WTC11 (cell line): Measurements from ENCODE around the gene HTR3C. TPM values are rescaled to one million over a fixed set of nuclear protein-coding genes. Genes with fewer than 3 reads are reported as not detected.

Experiments
- ATAC-seq: fragments of 200-7000 bp; cut with Tn5 transposase; 2 replicates; pipeline ENCODE4 v1.10.0; 2021; ENCODE audit warnings: mild to moderate bottlenecking, moderate library complexity
- CTCF ChIA-PET: fragments of 300-600 bp; sonication (Branson Sonifier 250); formaldehyde crosslinking; loops from one replicate; lab custom pipeline; 2021; ENCODE audit warnings: antibody characterized with exemption; lab: Charles Lee
- POLR2A ChIA-PET: fragments of 350-600 bp; sonication (Branson Sonifier 250); formaldehyde crosslinking; loops from one replicate; lab custom pipeline; 2021; ENCODE audit warnings: antibody characterized with exemption; lab: Charles Lee
- DNase-seq: peaks from one replicate; pipeline ENCODE4 v3.0.0; 2021; ENCODE audit warnings: low spot score
- H3K27ac Mint-ChIP-seq: 2 replicates; pipeline ENCODE4 v1.8.0; 2021; ENCODE audit warnings: mixed read lengths
- H3K27me3 Mint-ChIP-seq: 2 replicates; pipeline ENCODE4 v1.8.0; 2021; ENCODE audit warnings: low read depth, mild to moderate bottlenecking, moderate library complexity, mixed read lengths
- H3K36me3 Mint-ChIP-seq: 2 replicates; pipeline ENCODE4 v1.8.0; 2021; ENCODE audit warnings: mixed read lengths
- H3K4me1 Mint-ChIP-seq: 2 replicates; pipeline ENCODE4 v1.8.0; 2022; ENCODE audit warnings: mixed read lengths
- H3K4me3 Mint-ChIP-seq: 2 replicates; pipeline ENCODE4 v1.8.0; 2021; ENCODE audit warnings: mild to moderate bottlenecking, moderate library complexity, mixed read lengths
- H3K9me3 Mint-ChIP-seq: 2 replicates; pipeline ENCODE4 v1.8.0; 2021; ENCODE audit warnings: mixed read lengths
- CREB1 ChIP-seq: sonication (generic); formaldehyde crosslinking; IDR thresholded peaks from 2 replicates; pipeline ENCODE4 v1.8.0; 2023; ENCODE audit warnings: mild to moderate bottlenecking, missing genetic modification reagents
- E2F1 ChIP-seq: sonication (generic); formaldehyde crosslinking; IDR thresholded peaks from 2 replicates; pipeline ENCODE4 v1.8.0; 2022; ENCODE audit warnings: mild to moderate bottlenecking, missing genetic modification reagents
- ELF4 ChIP-seq: sonication (generic); formaldehyde crosslinking; IDR thresholded peaks from 2 replicates; pipeline ENCODE4 v1.8.1; 2022; ENCODE audit warnings: low read depth, mild to moderate bottlenecking, moderate library complexity, missing genetic modification reagents
- ESRRA ChIP-seq: sonication (generic); formaldehyde crosslinking; IDR thresholded peaks from 2 replicates; pipeline ENCODE4 v1.8.1; 2022; ENCODE audit warnings: mild to moderate bottlenecking, missing genetic modification reagents, borderline replicate concordance
- FOXK1 ChIP-seq: sonication (generic); formaldehyde crosslinking; IDR thresholded peaks from 2 replicates; pipeline ENCODE4 v1.8.0; 2022; ENCODE audit warnings: mild to moderate bottlenecking, moderate library complexity, missing genetic modification reagents
- HMGA2 ChIP-seq: fragments of 250-450 bp; sonication (Bioruptor Pico); IDR thresholded peaks from 2 replicates; pipeline ENCODE4 v1.4.0; 2021; ENCODE audit warnings: mild to moderate bottlenecking, moderate library complexity
- HMGXB4 ChIP-seq: sonication (generic); formaldehyde crosslinking; IDR thresholded peaks from 2 replicates; pipeline ENCODE4 v1.8.1; 2023; ENCODE audit warnings: mild to moderate bottlenecking, moderate library complexity, missing genetic modification reagents
- IRF2 ChIP-seq: sonication (generic); formaldehyde crosslinking; IDR thresholded peaks from 2 replicates; pipeline ENCODE4 v1.8.0; 2022; ENCODE audit warnings: low read depth, missing genetic modification reagents, borderline replicate concordance
- MLX ChIP-seq: sonication (generic); formaldehyde crosslinking; IDR thresholded peaks from 2 replicates; pipeline ENCODE4 v1.8.1; 2023; ENCODE audit warnings: mild to moderate bottlenecking, missing genetic modification reagents, moderate library complexity
- PRDM15 ChIP-seq: sonication (generic); formaldehyde crosslinking; IDR thresholded peaks from 2 replicates; pipeline ENCODE4 v1.8.0; 2022; ENCODE audit warnings: missing genetic modification reagents
- PRRX2 ChIP-seq: fragments of 250-450 bp; sonication (Bioruptor Pico); IDR thresholded peaks from 2 replicates; pipeline ENCODE4 v1.8.0; 2021; ENCODE audit warnings: mild to moderate bottlenecking
- SOX15 ChIP-seq: fragments of 250-450 bp; sonication (Bioruptor Pico); IDR thresholded peaks from 2 replicates; pipeline ENCODE4 v1.9.0; 2021; ENCODE audit warnings: mild to moderate bottlenecking
- USF2 ChIP-seq: sonication (generic); formaldehyde crosslinking; IDR thresholded peaks from 2 replicates; pipeline ENCODE4 v1.8.1; 2023; ENCODE audit warnings: mild to moderate bottlenecking, missing genetic modification reagents, moderate library complexity
- ZNF121 ChIP-seq: sonication (generic); formaldehyde crosslinking; IDR thresholded peaks from 2 replicates; pipeline ENCODE4 v1.8.0; 2023; ENCODE audit warnings: missing genetic modification reagents
- ZNF232 ChIP-seq: sonication (generic); formaldehyde crosslinking; IDR thresholded peaks from 2 replicates; pipeline ENCODE4 v1.8.0; 2022; ENCODE audit warnings: mild to moderate bottlenecking, missing genetic modification reagents
- ZNF317 ChIP-seq: sonication (generic); formaldehyde crosslinking; IDR thresholded peaks from 2 replicates; pipeline ENCODE4 v1.8.1; 2023; ENCODE audit warnings: low read depth, mild to moderate bottlenecking, moderate library complexity, missing genetic modification reagents, borderline replicate concordance
- ZNF423 ChIP-seq: fragments of 250-450 bp; sonication (Bioruptor Pico); IDR thresholded peaks from 2 replicates; pipeline ENCODE4 v2.1.2; 2022; ENCODE audit warnings: mild to moderate bottlenecking, moderate library complexity
- total RNA-seq: library from RNA; stranded (reverse); gene quantifications from 3 replicates; pipeline ENCODE4 v1.2.3, GENCODE V29; 2021

HTR3C gene
- total RNA-seq, 1 experiment from 2014 or later: not detected

- H3K9me3 Mint-ChIP-seq: peaks cover 3% of the 10 kb centered on the region; the same call in 1 of the 2 replicates
- peak overlapping the region; percentile 99 for H3K4me3 Mint-ChIP-seq
- CTCF ChIA-PET: interaction anchor here (1.2 to 4.1 kb wide), 5 partner anchors 8 to 125 kb away, joined by 3 to 37 read pairs (median 7); no protein-coding TSS in a partner anchor
- peaks cover 22% of the 10 kb centered on the region for H3K4me1 Mint-ChIP-seq
- TF ChIP-seq HMGA2 (CRISPR knock-in tag) (no peak), CREB1 (no peak), ZNF232 (no peak), ZNF317 (no peak), E2F1 (CRISPR knock-in tag) (no peak), SOX15 (CRISPR knock-in tag) (no peak)
- DNase-seq (no peak), ATAC-seq (no peak)
- H3K27ac Mint-ChIP-seq: no peak overlapping the region; the same call in 1 of the 2 replicates
- POLR2A ChIA-PET: interaction anchor here (0.6 to 0.7 kb wide), 2 partner anchors 97 to 245 kb away, joined by 3 to 4 read pairs; no protein-coding TSS in a partner anchor
- H3K27me3 Mint-ChIP-seq: no peaks in the 10 kb centered on the region
- peaks cover 27% of the 10 kb centered on the region for H3K36me3 Mint-ChIP-seq
These were observed 37.3 kb upstream of the HTR3C start for GRCh38 chr3:184015381-184016019.

GRCh38 chr3:184016169-184016570 is 36.7 kb upstream of the HTR3C start:
- H3K4me1 Mint-ChIP-seq: peaks cover 22% of the 10 kb centered on the region
- H3K4me3 Mint-ChIP-seq: peak overlapping the region; percentile 99
- ATAC-seq (no peak), DNase-seq (no peak)
- H3K9me3 Mint-ChIP-seq: peaks cover 3% of the 10 kb centered on the region; the same call in 1 of the 2 replicates
- H3K36me3 Mint-ChIP-seq: peaks cover 22% of the 10 kb centered on the region
- H3K27ac Mint-ChIP-seq: peak overlapping the region; percentile 48
- TF ChIP-seq PRRX2 (CRISPR knock-in tag) (no peak), USF2 (CRISPR knock-in tag) (no peak), FOXK1 (CRISPR knock-in tag) (no peak), IRF2 (CRISPR knock-in tag) (no peak), HMGXB4 (no peak)
- POLR2A ChIA-PET: interaction anchor here (0.7 kb wide), 1 partner anchor 98 kb away, joined by 4 read pairs; no protein-coding TSS in a partner anchor
- H3K27me3 Mint-ChIP-seq: no peaks in the 10 kb centered on the region
- CTCF ChIA-PET: interaction anchor here (0.6 to 4.1 kb wide), 6 partner anchors 9 to 133 kb away, joined by 3 to 37 read pairs (median 5); no protein-coding TSS in a partner anchor

- Mint-ChIP-seq H3K27ac (peak overlapping the region; percentile 96), H3K4me3 (peak overlapping the region; percentile 99), H3K36me3 (peaks cover 17% of the 10 kb centered on the region), H3K4me1 (peaks cover 22% of the 10 kb centered on the region), H3K27me3 (no peaks in the 10 kb centered on the region), H3K9me3 (peaks cover 3% of the 10 kb centered on the region; the same call in 1 of the 2 replicates)
- DNase-seq (peak; percentile 50), ATAC-seq (peak; percentile 71)
- ChIA-PET POLR2A (interaction anchor here (0.6 to 0.7 kb wide), 2 partner anchors 122 to 160 kb away, joined by 3 read pairs; no protein-coding TSS in a partner anchor), CTCF (interaction anchor here (0.6 to 4.1 kb wide), 17 partner anchors 10 to 244 kb away, joined by 3 to 37 read pairs (median 4); partner anchors contain the start of genes CAMK2N2, EEF1AKMT4, EIF2B5 and PARL)
- TF ChIP-seq HMGXB4: peak; percentile 90; the same call in 1 of the 2 replicates
- TF ChIP-seq ELF4 (CRISPR knock-in tag): 0 out of 2 replicates have a peak, but pooled peaks have one; percentile 32
- TF ChIP-seq ESRRA (CRISPR knock-in tag): 0 out of 2 replicates have a peak, but pooled peaks have one; percentile 38
- TF ChIP-seq ZNF423: peak; percentile 55; the same call in 1 of the 2 replicates
- TF ChIP-seq ZNF121 (CRISPR knock-in tag): peak; percentile 100
- peak; percentile 68; the same call in 1 of the 2 replicates for TF ChIP-seq MLX (CRISPR knock-in tag)
- TF ChIP-seq PRDM15 (CRISPR knock-in tag): no peak
These were observed 35.8 kb upstream of the HTR3C start for GRCh38 chr3:184016811-184017671.
